NCI-H1417 (cell line): Measurements from ENCODE around the gene ABCC1.

Experiments used
- DNase-seq, 3 experiments: peaks; one replicate each; lab custom pipeline; 2025; lab: John Stamatoyannopoulos, UW

ABCC1 gene

GRCh38 chr16:16050106-16050505 lies 100.7 kb downstream of the ABCC1 start:
- no peak for DNase-seq

DNA sequence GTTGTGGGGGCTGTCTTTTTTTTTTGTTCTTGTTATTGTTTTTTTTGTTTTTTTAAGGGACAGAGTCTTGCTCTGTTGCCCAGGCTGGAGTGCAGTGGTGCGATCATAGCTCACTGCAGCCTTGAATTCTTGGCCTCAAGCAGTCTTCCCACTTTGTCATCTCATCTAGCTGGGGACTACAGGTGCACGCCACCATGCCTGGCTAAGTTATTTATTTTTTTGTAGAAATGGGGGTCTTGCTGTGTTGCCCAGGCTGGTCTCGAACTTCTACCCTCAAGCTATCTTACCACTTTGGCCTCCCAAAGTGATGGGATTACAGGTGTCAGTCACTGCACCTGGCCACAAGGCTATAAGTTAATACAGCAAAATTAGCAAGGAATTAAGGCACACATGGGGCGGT lies 101.7 kb downstream of the ABCC1 start:
- no peak for DNase-seq

- no peak for DNase-seq
Measured at GRCh38 chr16:16052916-16053315, 103.5 kb downstream of the ABCC1 start.

- no peak for DNase-seq
Measured at GRCh38 chr16:16057102-16057501, 107.7 kb downstream of the ABCC1 start.

GRCh38 chr16:16059160-16059559 lies 109.7 kb downstream of the ABCC1 start:
- no peak for DNase-seq

DNA sequence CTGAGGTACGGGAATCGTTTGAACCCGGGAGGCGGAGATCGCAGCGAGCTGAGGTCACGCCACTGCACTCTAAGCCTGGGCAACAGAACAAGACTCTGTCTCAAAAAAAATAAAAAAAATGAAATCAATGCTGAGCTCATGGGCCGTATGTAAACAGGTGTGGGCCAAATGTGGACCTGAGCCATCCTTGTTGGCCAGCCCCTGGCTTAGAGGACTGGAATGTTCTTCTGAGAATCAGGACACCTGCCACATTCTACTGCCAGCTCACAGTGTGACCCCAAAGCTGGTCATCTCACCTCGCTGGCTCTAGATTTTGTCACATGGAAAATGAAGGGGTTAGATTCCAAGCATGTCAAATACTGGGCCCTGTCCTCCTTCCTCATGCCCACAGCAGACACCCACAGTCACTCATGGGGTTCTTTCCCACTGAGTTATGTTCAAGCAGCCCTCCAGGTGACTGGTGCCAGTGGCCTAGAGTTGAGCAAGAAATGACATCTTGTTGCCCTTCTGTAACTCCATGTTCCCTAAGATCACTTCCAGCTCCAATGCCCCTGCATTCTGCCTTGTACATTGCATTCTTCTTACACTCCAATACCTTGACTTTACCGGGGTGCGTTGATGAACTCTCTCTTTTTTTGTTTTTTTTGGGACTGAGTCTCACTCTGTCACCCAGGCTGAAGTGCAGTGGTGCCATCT lies 110.6 kb downstream of the ABCC1 start:
- DNase-seq: no peak

DNA sequence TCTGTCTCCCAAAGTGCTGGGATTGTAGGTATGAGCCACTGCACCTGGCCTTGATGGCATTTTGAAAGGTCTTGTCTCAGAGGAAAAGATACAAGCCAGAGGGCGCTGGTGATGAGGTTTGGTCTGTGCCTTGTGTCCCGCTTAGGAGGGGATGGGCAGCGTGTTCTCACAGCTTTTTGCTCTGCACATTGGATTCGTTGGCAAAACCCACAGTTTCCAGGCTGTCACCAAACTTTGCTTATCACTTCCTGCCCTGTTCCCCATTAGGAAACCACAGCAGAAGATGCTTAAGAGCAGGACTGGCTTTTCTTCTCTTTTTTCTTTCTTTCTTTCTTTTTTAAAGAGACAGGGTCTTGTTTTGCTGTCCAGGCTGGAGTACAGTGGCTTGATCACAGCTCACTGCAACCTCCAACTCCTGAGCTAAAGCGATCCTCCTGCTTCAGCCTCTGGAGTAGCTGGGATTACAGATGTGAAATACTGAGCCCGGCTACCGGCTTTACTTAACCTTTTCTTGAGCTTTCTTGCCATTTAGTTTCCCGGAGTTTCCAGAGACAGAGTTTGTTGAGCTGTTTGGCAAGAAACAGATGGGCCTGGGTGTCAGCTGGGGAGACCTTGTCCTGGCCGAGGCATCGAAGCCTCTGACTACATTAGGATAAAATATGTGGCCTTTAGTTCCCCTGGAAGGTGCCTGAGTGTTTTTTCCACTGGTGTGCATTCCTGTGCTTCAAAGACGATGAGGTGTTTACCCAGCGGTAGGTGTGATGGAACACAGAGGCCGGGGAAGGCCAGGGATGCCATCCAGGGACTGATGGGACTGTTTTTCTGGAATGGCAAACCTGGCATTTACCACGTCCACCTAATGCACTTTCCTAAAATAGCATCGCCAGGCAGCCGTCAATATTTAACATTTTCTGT lies 112.9 kb downstream of the ABCC1 start:
- no peak for DNase-seq

GRCh38 chr16:16063683-16064082 lies 114.3 kb downstream of the ABCC1 start:
- no peak for DNase-seq

DNA sequence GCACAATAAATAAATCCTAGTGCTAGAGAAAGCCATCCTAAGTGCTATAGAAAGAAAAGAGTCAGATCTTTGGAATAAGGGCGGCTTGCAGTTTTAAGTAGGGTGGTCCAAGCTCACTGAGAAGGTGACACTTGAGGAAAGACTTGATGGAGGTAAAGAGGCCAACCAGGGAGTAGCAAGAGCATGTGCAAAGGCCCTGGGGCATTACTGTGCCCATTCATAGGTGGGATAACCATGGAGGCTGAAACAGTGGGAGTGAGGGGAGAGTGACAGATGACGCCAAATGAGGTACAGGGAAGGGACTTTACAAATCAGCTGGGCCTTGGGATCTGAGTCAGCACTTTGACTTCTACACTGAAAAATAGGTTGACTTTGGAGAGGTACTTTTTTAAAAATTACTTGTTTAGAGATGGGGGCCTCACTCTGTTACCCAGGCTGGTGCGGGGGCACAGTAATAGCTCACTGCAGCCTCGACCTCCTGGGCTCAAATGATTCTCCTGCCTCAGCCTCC lies 115.5 kb downstream of the ABCC1 start:
- no peak for DNase-seq

DNA sequence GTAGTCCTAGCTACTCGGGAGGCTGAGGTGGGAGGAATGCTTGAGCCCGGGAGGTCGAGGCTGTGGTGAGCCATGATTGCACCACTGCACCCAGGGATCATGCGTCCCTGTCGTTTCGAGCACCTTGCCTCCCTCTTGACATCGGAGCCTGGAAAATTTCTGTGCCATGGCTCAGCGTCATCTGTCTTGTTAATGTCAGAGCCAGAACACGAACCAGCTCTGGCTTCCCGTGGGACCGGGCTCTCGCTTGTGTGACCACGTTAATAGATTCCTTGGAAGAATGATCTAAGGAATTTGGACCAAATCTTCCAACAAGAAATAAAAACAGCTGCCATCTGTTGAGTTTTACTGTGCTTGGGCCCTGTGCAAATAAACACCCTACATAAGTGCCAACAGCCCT lies 117.7 kb downstream of the ABCC1 start:
- DNase-seq: no peak

GRCh38 chr16:16071631-16072244 lies 122.3 kb downstream of the ABCC1 start:
- no peak for DNase-seq

- no peak for DNase-seq
Measured at GRCh38 chr16:16073001-16073545, 123.7 kb downstream of the ABCC1 start.

DNA sequence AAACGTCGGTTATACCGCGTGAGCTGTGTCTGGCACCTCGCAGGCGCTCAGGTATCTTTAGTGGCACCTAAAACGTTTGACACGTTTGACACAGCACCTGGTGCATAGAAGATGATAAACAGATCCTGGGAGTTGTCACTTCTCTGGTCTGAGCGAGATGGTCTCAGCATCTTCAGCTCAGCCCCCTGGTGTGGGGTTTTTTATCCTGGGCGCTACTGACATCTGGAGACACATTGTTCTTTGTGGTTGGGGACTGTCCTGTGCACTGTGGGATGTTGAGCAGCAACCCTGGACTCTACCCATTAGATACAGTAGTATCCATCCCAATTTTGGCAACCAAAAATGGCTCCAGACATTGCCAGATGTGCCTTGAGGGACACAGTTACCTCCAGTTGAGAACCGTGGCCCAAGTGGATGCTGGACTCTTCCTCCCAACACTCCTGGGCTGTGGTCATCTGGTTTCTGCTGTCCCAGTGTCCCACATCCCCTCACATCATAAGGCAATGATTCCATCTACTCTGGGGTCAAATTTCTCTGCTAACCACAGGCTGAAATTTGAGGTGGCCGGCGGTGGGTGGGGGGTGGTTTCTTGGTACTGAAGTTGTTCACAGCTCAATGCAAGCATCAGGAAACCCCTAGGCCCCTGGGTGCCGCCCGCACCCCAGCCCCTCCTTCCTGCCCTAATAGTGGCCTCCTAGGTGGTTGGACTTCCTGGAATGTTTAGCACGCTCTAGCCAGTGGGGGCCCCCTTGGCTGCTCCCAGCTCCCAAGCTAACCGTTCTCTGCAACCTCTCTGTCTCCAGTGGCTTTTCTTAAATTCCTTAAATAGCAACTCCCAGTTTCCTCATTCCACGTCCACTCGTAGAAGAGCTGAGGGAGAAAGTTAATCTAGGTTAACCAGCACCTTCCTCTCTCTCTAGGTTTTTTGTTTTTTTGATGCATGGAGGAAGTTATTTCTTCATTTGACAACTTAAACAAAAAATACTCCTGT lies 124.8 kb downstream of the ABCC1 start:
- DNase-seq: no peak

DNA sequence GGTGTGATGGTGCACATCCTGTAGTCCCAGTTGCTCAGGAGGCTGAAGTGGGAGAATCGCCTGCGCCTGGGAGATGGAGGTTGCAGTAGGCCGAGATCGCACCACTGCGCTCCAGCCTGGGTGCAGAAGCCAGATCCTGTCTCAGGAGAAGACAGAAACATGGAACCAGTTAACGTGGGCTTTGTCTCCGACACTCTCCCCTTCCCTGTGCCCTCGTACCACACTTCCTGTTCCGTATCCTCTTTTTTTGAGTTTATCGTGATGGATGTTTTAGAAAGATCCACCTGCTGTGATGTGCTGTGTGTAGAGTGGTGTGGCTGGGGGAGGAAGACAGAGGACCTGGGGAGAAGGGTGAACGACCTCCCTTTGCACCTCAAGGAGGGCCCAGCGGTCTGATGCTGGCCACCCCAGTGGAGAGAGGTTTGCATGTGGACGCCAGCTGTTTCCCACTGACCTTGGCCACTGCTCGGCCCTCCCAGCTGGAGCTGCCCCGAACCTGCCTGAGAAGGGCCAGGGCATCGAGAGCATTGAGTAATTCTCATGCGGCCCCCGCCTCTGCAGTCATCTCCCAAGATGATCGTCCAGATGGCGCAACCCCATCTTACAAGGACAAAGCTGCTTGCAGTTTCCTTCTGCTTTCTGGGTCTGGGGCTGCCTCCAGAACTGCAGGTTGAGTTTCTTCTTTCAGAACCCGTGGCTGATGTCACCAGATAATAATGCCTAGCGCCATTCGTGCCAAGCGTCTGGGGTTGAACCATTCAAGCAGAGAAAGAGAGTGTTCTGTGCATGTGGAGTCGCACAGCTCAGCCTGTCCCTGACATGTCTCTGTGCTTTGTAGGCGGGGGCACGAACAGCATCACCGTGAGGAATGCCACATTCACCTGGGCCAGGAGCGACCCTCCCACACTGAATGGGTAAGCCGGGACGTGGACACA lies 126.3 kb downstream of the ABCC1 start:
- no peak for DNase-seq

- DNase-seq: no peak
Measured at GRCh38 chr16:16076423-16076813, 127.0 kb downstream of the ABCC1 start.

DNA sequence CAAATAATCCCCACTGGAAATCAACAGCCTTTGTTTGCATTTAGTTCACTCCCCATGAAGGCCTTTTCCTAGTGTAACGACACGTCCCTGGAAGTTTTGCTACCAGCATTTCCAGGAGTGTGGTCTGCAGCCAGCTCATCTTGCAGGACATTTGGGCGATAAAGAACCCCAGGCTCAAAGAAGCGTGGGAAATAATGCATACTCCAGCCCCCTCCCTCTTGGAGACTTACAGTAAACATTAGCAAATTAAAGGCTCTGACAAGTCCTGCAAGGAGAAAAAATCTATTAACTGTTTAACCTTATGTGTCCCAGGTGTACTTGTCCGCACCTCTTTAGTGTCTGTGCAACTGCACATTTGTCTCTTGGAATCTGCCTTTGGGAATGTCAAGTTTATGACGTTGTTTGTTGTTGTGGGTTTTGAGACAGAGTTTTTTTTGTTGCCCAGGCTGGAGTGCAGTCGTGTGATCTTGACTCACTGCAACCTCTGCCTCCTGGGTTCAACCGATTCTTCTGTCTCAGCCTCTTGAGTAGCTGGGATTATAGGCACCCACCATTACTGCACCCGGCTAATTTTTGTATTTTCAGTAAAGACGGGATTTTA lies 131.1 kb downstream of the ABCC1 start:
- no peak for DNase-seq

DNA sequence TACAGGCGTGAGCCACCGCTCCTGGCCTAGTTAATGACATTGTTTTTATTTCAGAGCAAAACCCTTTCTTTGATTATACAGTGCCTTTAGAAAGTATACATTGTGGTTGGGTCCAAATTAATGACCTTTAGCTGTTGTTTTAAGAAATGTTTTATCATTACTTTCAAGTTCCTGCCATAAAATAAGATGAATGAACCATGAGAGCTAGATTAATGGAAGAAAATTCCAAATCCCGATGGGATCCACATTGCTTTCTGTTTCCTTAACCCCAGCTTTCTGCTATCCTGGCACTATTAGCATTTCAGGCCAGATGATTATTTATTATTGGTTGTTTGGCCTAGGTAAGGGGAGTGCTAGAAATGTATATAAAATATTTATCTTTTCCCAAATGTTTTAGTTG lies 131.7 kb downstream of the ABCC1 start:
- DNase-seq: no peak

- no peak for DNase-seq
Measured at GRCh38 chr16:16082255-16082654, 132.8 kb downstream of the ABCC1 start.

GRCh38 chr16:16083421-16084156 lies 134.2 kb downstream of the ABCC1 start:
- no peak for DNase-seq
